ENCODE data around the gene ARID3C.

Gene ARID3C

GRCh38 chr9:34628656-34629490 lies at the start of gene ARID3C:
Gene ARID3C (minus strand): TSS chr9:34629066. CDS start chr9:34628014, 1,052 bp downstream.
- DNase-seq (ENCODE audit: low read depth in 3 of 3, low spot score in 1 of 3) = peak in 1 of 3 donors; percentile 41

GRCh38 chr9:34675869-34676268 lies 47.0 kb upstream of the ARID3C start:
- no peak for DNase-seq (ENCODE audit: low read depth in 3 of 3, low spot score in 1 of 3)

GRCh38 chr9:34675048-34675714 lies 46.3 kb upstream of the ARID3C start:
- peak in 2 of 3 donors; percentile 10 to 35 for DNase-seq (ENCODE audit: low read depth in 3 of 3, low spot score in 1 of 3)

- DNase-seq (ENCODE audit: low read depth in 3 of 3, low spot score in 1 of 3) = no peak
Measured at GRCh38 chr9:34674440-34674839, 45.6 kb upstream of the ARID3C start.

- DNase-seq (ENCODE audit: low read depth in 3 of 3, low spot score in 1 of 3) = no peak
Measured at GRCh38 chr9:34671307-34671706, 42.4 kb upstream of the ARID3C start.

GRCh38 chr9:34669809-34670562 lies 41.1 kb upstream of the ARID3C start:
- no peak for DNase-seq (ENCODE audit: low read depth in 3 of 3, low spot score in 1 of 3)

- DNase-seq (ENCODE audit: low read depth in 3 of 3, low spot score in 1 of 3) = peak; percentile 72 to 83 (median 77)
Measured at GRCh38 chr9:34665381-34666250, 36.8 kb upstream of the ARID3C start.

- DNase-seq (ENCODE audit: low read depth in 3 of 3, low spot score in 1 of 3) = no peak
Measured at GRCh38 chr9:34665067-34665380, 36.2 kb upstream of the ARID3C start.

- peak; percentile 10 to 70 (median 29) for DNase-seq (ENCODE audit: low read depth in 3 of 3, low spot score in 1 of 3)
Measured at GRCh38 chr9:34664281-34665066, 35.6 kb upstream of the ARID3C start.

- DNase-seq (ENCODE audit: low read depth in 3 of 3, low spot score in 1 of 3) = no peak
Measured at GRCh38 chr9:34663303-34663605, 34.4 kb upstream of the ARID3C start.

GRCh38 chr9:34662526-34663302 lies 33.8 kb upstream of the ARID3C start, which contains the start of gene CCL27:
Gene CCL27 (minus strand): TSS chr9:34662657. CDS start chr9:34662633, 24 bp downstream.
- DNase-seq (ENCODE audit: low read depth in 3 of 3, low spot score in 1 of 3) = no peak

GRCh38 chr9:34659592-34660253 lies 30.9 kb upstream of the ARID3C start:
- no peak for DNase-seq (ENCODE audit: low read depth in 3 of 3, low spot score in 1 of 3)

- DNase-seq (ENCODE audit: low read depth in 3 of 3, low spot score in 1 of 3) = no peak
Measured at GRCh38 chr9:34658461-34658860, 29.6 kb upstream of the ARID3C start.

- no peak for DNase-seq (ENCODE audit: low read depth in 3 of 3, low spot score in 1 of 3)
Measured at GRCh38 chr9:34656992-34657391, 28.1 kb upstream of the ARID3C start.

- DNase-seq (ENCODE audit: low read depth in 3 of 3, low spot score in 1 of 3) = no peak
Measured at GRCh38 chr9:34655394-34655793, 26.5 kb upstream of the ARID3C start.

- no peak for DNase-seq (ENCODE audit: low read depth in 3 of 3, low spot score in 1 of 3)
Measured at GRCh38 chr9:34654323-34655051, 25.6 kb upstream of the ARID3C start.

GRCh38 chr9:34653151-34654072 lies 24.5 kb upstream of the ARID3C start:
- DNase-seq (ENCODE audit: low read depth in 3 of 3, low spot score in 1 of 3) = no peak

Data from stimulated activated CD4-positive, alpha-beta T cell treated with anti-CD3 and anti-CD28 coated beads, TNF-alpha, amount 100 ng/mL, for 1 hour (primary cell).